H9 (cell line): ENCODE measurements around the gene LRRC39. TPM values are rescaled to one million over a fixed set of nuclear protein-coding genes. Genes with fewer than 3 reads are reported as not detected.

ENCODE experiments used
- DNase-seq: peaks from one replicate; pipeline ENCODE4 v3.0.0-alpha.2; 2017
- H2AFZ ChIP-seq: one replicate; pipeline ENCODE4 v1.6.1; 2013; ENCODE audit warnings: mild to moderate bottlenecking, low read length, control low read depth, moderate library complexity
- H2AK5ac ChIP-seq: 2 replicates; pipeline ENCODE4 v1.6.1; 2013; ENCODE audit warnings: low read length, control low read depth, mixed read lengths; ENCODE audit not compliant: insufficient read length
- H2BK120ac ChIP-seq: one replicate; pipeline ENCODE4 v1.6.1; 2013; ENCODE audit warnings: low read depth, mild to moderate bottlenecking, low read length, control low read depth, inconsistent platforms; ENCODE audit not compliant: poor library complexity, severe bottlenecking
- H2BK12ac ChIP-seq: 2 replicates; pipeline ENCODE4 v1.6.1; 2013; ENCODE audit warnings: low read length, control low read depth, mixed read lengths, low read depth; ENCODE audit not compliant: insufficient read length
- H2BK15ac ChIP-seq: 2 replicates; pipeline ENCODE4 v1.6.1; 2013; ENCODE audit warnings: low read depth, low read length, control low read depth
- H2BK20ac ChIP-seq: one replicate; pipeline ENCODE4 v1.6.1; 2013; ENCODE audit warnings: low read depth, mild to moderate bottlenecking, low read length, control low read depth, inconsistent platforms; ENCODE audit not compliant: poor library complexity, severe bottlenecking
- H2BK5ac ChIP-seq: 2 replicates; pipeline ENCODE4 v1.6.1; 2013; ENCODE audit warnings: low read length, control low read depth, mixed read lengths; ENCODE audit not compliant: insufficient read length
- H3K14ac ChIP-seq: 2 replicates; pipeline ENCODE4 v1.6.1; 2013; ENCODE audit warnings: low read length, control low read depth; ENCODE audit not compliant: insufficient read depth
- H3K18ac ChIP-seq: 2 replicates; pipeline ENCODE4 v1.6.1; 2013; ENCODE audit warnings: low read depth, mild to moderate bottlenecking, mixed read lengths, low read length, control low read depth; ENCODE audit not compliant: insufficient read length
- H3K23ac ChIP-seq: 2 replicates; pipeline ENCODE4 v1.6.1; 2013; ENCODE audit warnings: low read length, control low read depth, mixed read lengths, low read depth; ENCODE audit not compliant: insufficient read length
- H3K23me2 ChIP-seq: 2 replicates; pipeline ENCODE4 v1.6.1; 2013; ENCODE audit warnings: low read depth, mild to moderate bottlenecking, mixed read lengths, low read length, control low read depth; ENCODE audit not compliant: insufficient read length, poor library complexity, severe bottlenecking
- H3K27ac ChIP-seq: 2 replicates; pipeline ENCODE4 v1.5.1; 2013; ENCODE audit warnings: low read length, control low read depth, mixed read lengths, low read depth; ENCODE audit not compliant: insufficient read length
- H3K27me3 ChIP-seq: 2 replicates; pipeline ENCODE4 v1.6.1; 2013; ENCODE audit warnings: low read length, control low read depth, inconsistent platforms; ENCODE audit not compliant: insufficient read depth
- H3K4ac ChIP-seq: 2 replicates; pipeline ENCODE4 v1.6.1; 2013; ENCODE audit warnings: low read depth, mild to moderate bottlenecking, control low read depth, inconsistent platforms, low read length, moderate library complexity
- H3K4me1 ChIP-seq: 2 replicates; pipeline ENCODE4 v1.6.1; 2013; ENCODE audit warnings: low read length, control low read depth, inconsistent platforms; ENCODE audit not compliant: insufficient read depth
- H3K4me2 ChIP-seq: 2 replicates; pipeline ENCODE4 v1.6.1; 2013; ENCODE audit warnings: low read length, control low read depth, mixed read lengths; ENCODE audit not compliant: insufficient read length, insufficient read depth
- H3K56ac ChIP-seq: 2 replicates; pipeline ENCODE4 v1.6.1; 2013; ENCODE audit warnings: low read depth, mild to moderate bottlenecking, mixed read lengths, low read length, control low read depth; ENCODE audit not compliant: insufficient read length
- H3K79me1 ChIP-seq: 2 replicates; pipeline ENCODE4 v1.6.1; 2013; ENCODE audit warnings: low read depth, mild to moderate bottlenecking, moderate library complexity, low read length, control low read depth, inconsistent platforms; ENCODE audit not compliant: insufficient read depth, poor library complexity, severe bottlenecking
- H3K79me2 ChIP-seq: 2 replicates; pipeline ENCODE4 v1.6.1; 2013; ENCODE audit warnings: low read length, control low read depth, inconsistent platforms; ENCODE audit not compliant: insufficient read depth
- H3K9ac ChIP-seq: 2 replicates; pipeline ENCODE4 v1.6.1; 2013; ENCODE audit warnings: low read length, control low read depth, mixed read lengths; ENCODE audit not compliant: insufficient read length; ENCODE audit errors: extremely low read depth
- H3K9me3 ChIP-seq: one replicate; pipeline ENCODE4 v1.6.1; 2013; ENCODE audit warnings: low read depth, low read length, inconsistent platforms; ENCODE audit not compliant: control insufficient read depth
- H3T11ph ChIP-seq: one replicate; pipeline ENCODE4 v1.6.1; 2013; ENCODE audit warnings: mild to moderate bottlenecking, low read length, control low read depth, inconsistent platforms
- H4K20me1 ChIP-seq: one replicate; pipeline ENCODE4 v1.6.1; 2013; ENCODE audit not compliant: control insufficient read depth, insufficient read length, insufficient read depth
- H4K5ac ChIP-seq: 2 replicates; pipeline ENCODE4 v1.6.1; 2013; ENCODE audit warnings: low read depth, mild to moderate bottlenecking, mixed read lengths, low read length, control low read depth; ENCODE audit not compliant: insufficient read length
- H4K8ac ChIP-seq: replicated peaks from 2 replicates; pipeline ENCODE4 v1.6.1; 2013; ENCODE audit warnings: low read length, control low read depth, mixed read lengths, low read depth; ENCODE audit not compliant: insufficient read length
- H4K91ac ChIP-seq: 2 replicates; pipeline ENCODE4 v1.6.1; 2013; ENCODE audit warnings: low read depth, mild to moderate bottlenecking, moderate library complexity, mixed read lengths, low read length, control low read depth; ENCODE audit not compliant: insufficient read length
- H3K27ac Mint-ChIP-seq, 3 experiments: 2 replicates in 2 of 3; 3 replicates in 1 of 3; pipeline ENCODE4 v1.8.0; 2020 to 2021; ENCODE audit warnings: mixed read lengths in 3 of 3, mild to moderate bottlenecking in 1 of 3, moderate library complexity in 1 of 3
- H3K27me3 Mint-ChIP-seq: 2 replicates; pipeline ENCODE4 v1.8.0; 2021; ENCODE audit warnings: low read depth, mild to moderate bottlenecking, moderate library complexity, mixed read lengths
- H3K36me3 Mint-ChIP-seq, 3 experiments: 2 replicates in 2 of 3; 3 replicates in 1 of 3; pipeline ENCODE4 v1.8.0; 2020 to 2021; ENCODE audit warnings: low read depth in 3 of 3, mixed read lengths in 3 of 3; ENCODE audit not compliant: insufficient read depth in 1 of 3
- H3K4me1 Mint-ChIP-seq, 2 experiments: 2 replicates each; pipeline ENCODE4 v1.8.0; 2020; ENCODE audit warnings: mixed read lengths in 2 of 2
- H3K4me3 Mint-ChIP-seq, 2 experiments: 2 replicates in 1 of 2; 3 replicates in 1 of 2; pipeline ENCODE4 v1.8.0; 2020 to 2021; ENCODE audit warnings: mild to moderate bottlenecking in 2 of 2, mixed read lengths in 2 of 2, moderate library complexity in 1 of 2
- H3K9me3 Mint-ChIP-seq, 2 experiments: 2 replicates in 1 of 2; 3 replicates in 1 of 2; pipeline ENCODE4 v1.8.0; 2020; ENCODE audit warnings: mild to moderate bottlenecking in 2 of 2, mixed read lengths in 2 of 2, moderate library complexity in 1 of 2
- CTCF ChIP-seq: fragments of 200-600 bp; sonication (generic); conservative IDR thresholded peaks from 3 replicates; pipeline ENCODE4 v1.8.0; 2021; ENCODE audit warnings: antibody characterized with exemption, mild to moderate bottlenecking
- WGBS: extraction: QIAGEN DNeasy Blood & Tissue Kit; methylation state at CpG from one replicate; pipeline ENCODE4 v1.1.7; 2013; ENCODE audit warnings: missing lambda C conversion rate, low lambda C conversion rate, mixed read lengths; ENCODE audit not compliant: insufficient read length; ENCODE audit errors: extremely low coverage; 5-methylcytosine and 5-hydroxymethylcytosine counted together
- total RNA-seq: library from RNA; stranded (reverse); gene quantifications from 2 replicates; pipeline ENCODE4 v1.2.1, GENCODE V29; 2021

Gene LRRC39
- total RNA-seq, 1 experiment from 2014 or later = 0.37 TPM

- Histone ChIP-seq H3K18ac (no peak overlapping the region), H3K23me2 (no peaks in the 10 kb centered on the region), H4K5ac (no peak overlapping the region), H4K8ac (no peak overlapping the region), H3K4me2 (no peak overlapping the region), H3K27ac (no peak overlapping the region), H3K9ac (no peak overlapping the region), H4K91ac (no peak overlapping the region), H2BK15ac (no peak overlapping the region), H3K4me1 (no peaks in the 10 kb centered on the region), H3K4ac (no peak overlapping the region), H3K79me1 (no peaks in the 10 kb centered on the region), H2AK5ac (no peak overlapping the region), H2BK120ac (no peak overlapping the region), H3T11ph (no peak overlapping the region), H2BK20ac (no peak overlapping the region), H4K20me1 (no peaks in the 10 kb centered on the region), H2BK12ac (no peak overlapping the region), H2BK5ac (no peak overlapping the region), H3K79me2 (no peaks in the 10 kb centered on the region), H2AFZ (no peak overlapping the region), H3K9me3 (no peaks in the 10 kb centered on the region), H3K27me3 (no peaks in the 10 kb centered on the region), H3K56ac (no peak overlapping the region), H3K14ac (no peak overlapping the region), H3K23ac (no peak overlapping the region)
- no peaks in the 10 kb centered on the region for H3K9me3 Mint-ChIP-seq
- H3K36me3 Mint-ChIP-seq = peaks cover 1 to 25% (median 10%) of the 10 kb centered on the region in 3 experiments; a peak in 5 of 7 replicates
- TF ChIP-seq CTCF = no peak
- H3K4me1 Mint-ChIP-seq = no peaks in the 10 kb centered on the region
- H3K27ac Mint-ChIP-seq = no peak overlapping the region; a peak in 1 of 7 replicates
- WGBS = no CpG with 5 or more reads among the region's 2 CpGs
- no peak overlapping the region for H3K4me3 Mint-ChIP-seq
- no peaks in the 10 kb centered on the region for H3K27me3 Mint-ChIP-seq
- DNase-seq = no peak
Observed at GRCh38 chr1:100219883-100220282, 41.8 kb upstream of the LRRC39 start.
